Sigmoid colon (tissue), 7 donors: ENCODE data around the gene LHPP. TPM values are rescaled to one million over a fixed set of nuclear protein-coding genes. Genes with fewer than 3 reads are reported as not detected.

Experiments used
- DNase-seq: peaks from one replicate; pipeline ENCODE4 v3.0.0-alpha.2; 2019
- H3K27ac ChIP-seq, 4 donors: fragments of 200-600 bp; sonication (generic); one replicate each; pipeline ENCODE4 v1.5.1; 2016 to 2019; ENCODE audit warnings: mild to moderate bottlenecking in 1 of 4
- H3K27me3 ChIP-seq, 3 donors: fragments of 200-600 bp; sonication (generic); one replicate each; pipeline ENCODE4 v1.5.1; 2019; ENCODE audit warnings: mild to moderate bottlenecking in 1 of 3
- H3K36me3 ChIP-seq, 4 donors: fragments of 200-600 bp; sonication (generic); one replicate each; pipeline ENCODE4 v1.5.1; 2016 to 2019
- H3K4me1 ChIP-seq, 4 donors: fragments of 200-600 bp; sonication (generic); one replicate each; pipeline ENCODE4 v1.5.1; 2017 to 2019
- H3K4me3 ChIP-seq, 4 donors: fragments of 200-600 bp; sonication (generic); one replicate each; pipeline ENCODE4 v1.5.1; 2017 to 2019; ENCODE audit warnings: mild to moderate bottlenecking in 2 of 4, moderate library complexity in 1 of 4
- H3K9me3 ChIP-seq, 4 donors: fragments of 200-600 bp in 3 of 4; sonication (generic) in 3 of 4; one replicate each; pipeline versions ENCODE4 v1.5.1 to v1.6.1; 2013 to 2019
- CTCF ChIP-seq, 4 experiments: fragments of 450-650 bp in 3 of 4; fragments of 200-600 bp in 1 of 4; IDR thresholded peaks; one replicate each; pipeline ENCODE4 v1.5.1; 2016 to 2019; ENCODE audit warnings: antibody characterized with exemption in 4 of 4, mild to moderate bottlenecking in 3 of 4, moderate library complexity in 2 of 4
- EP300 ChIP-seq, 4 donors: sonication (generic); formaldehyde crosslinking; IDR thresholded peaks; one replicate each; pipeline ENCODE4 v1.6.1; 2017; ENCODE audit warnings: antibody characterized with exemption in 4 of 4
- POLR2A ChIP-seq, 2 donors: fragments of 450-650 bp; IDR thresholded peaks; one replicate each; pipeline ENCODE4 v1.6.1; 2016; ENCODE audit warnings: antibody characterized with exemption in 2 of 2, mild to moderate bottlenecking in 2 of 2, moderate library complexity in 2 of 2
- POLR2AphosphoS5 ChIP-seq, 4 donors: sonication (generic); formaldehyde crosslinking; IDR thresholded peaks; one replicate each; pipeline ENCODE4 v1.6.1; 2017; ENCODE audit warnings: antibody characterized with exemption in 4 of 4
- WGBS, 2 donors: extraction: QIAGEN DNeasy Blood & Tissue Kit; methylation state at CpG; one replicate each; pipeline ENCODE4 v1.1.7; 2013; 5-methylcytosine and 5-hydroxymethylcytosine counted together
- intact Hi-C: fragments of 100-400 bp; cut with DNase I; formaldehyde crosslinking; loops from one replicate; pipeline ENCODE4 v1.15.1; 2023
- polyA plus RNA-seq, 3 donors: library from polyadenylated mRNA; stranded (reverse); fragments of 200-250 nt; gene quantifications; one replicate each; pipeline ENCODE4 v1.2.3, GENCODE V29; 2013
- total RNA-seq, 4 donors: library from RNA; depleted of rRNA; stranded (reverse); fragments of >200 nt; gene quantifications; one replicate each; pipeline ENCODE4 v1.1.0, GENCODE V29; 2016
- donor health status: healthy with polysubstance abuse.
- donor health status: Bipolar disorder and iron deficiency.
- donor health status: healthy.

LHPP gene
- total and polyA plus RNA-seq, 7 donors, result 17.1 to 35.7 (median 20.6) TPM

- no peak for TF ChIP-seq EP300 (IDR thresholded peaks at IDR 0.05)
- no peak for TF ChIP-seq POLR2AphosphoS5 (IDR thresholded peaks at IDR 0.05)
- TF ChIP-seq POLR2A (IDR thresholded peaks at IDR 0.05), result no peak
- no peak for TF ChIP-seq CTCF (IDR thresholded peaks at IDR 0.05)
- peak; percentile 30 for DNase-seq
- no peaks in the 10 kb centered on the region for H3K4me1 ChIP-seq
- WGBS, 2 donors, result 90 to 91% methylated on average over 31 of the region's 31 CpGs
- intact Hi-C loops, result no loop called here
- no peak overlapping the region for H3K4me3 ChIP-seq
- H3K27ac ChIP-seq, result no peak overlapping the region
- no peaks in the 10 kb centered on the region for H3K9me3 ChIP-seq
- H3K36me3 ChIP-seq, result no peaks in the 10 kb centered on the region
- H3K27me3 ChIP-seq, result no peaks in the 10 kb centered on the region
Observed at GRCh38 chr10:124573726-124574455, 112.3 kb downstream of the LHPP start.

- WGBS, 2 donors, result 95% methylated on average over 14 of the region's 14 CpGs
- no peaks in the 10 kb centered on the region for H3K27me3 ChIP-seq
- no peaks in the 10 kb centered on the region for H3K36me3 ChIP-seq
- no peaks in the 10 kb centered on the region for H3K4me1 ChIP-seq
- no peak for TF ChIP-seq EP300 (IDR thresholded peaks at IDR 0.05)
- no peak overlapping the region for H3K27ac ChIP-seq
- DNase-seq, result no peak
- H3K9me3 ChIP-seq, result no peaks in the 10 kb centered on the region
- intact Hi-C loops, result no loop called here
- no peak overlapping the region for H3K4me3 ChIP-seq
Observed at GRCh38 chr10:124574456-124575070, 112.9 kb downstream of the LHPP start.

GRCh38 chr10:124575107-124576035 is 113.7 kb downstream of the LHPP start:
- no peaks in the 10 kb centered on the region for H3K4me1 ChIP-seq
- no peaks in the 10 kb centered on the region for H3K27me3 ChIP-seq
- no peak overlapping the region for H3K27ac ChIP-seq
- DNase-seq, result peak; percentile 49
- no peak overlapping the region for H3K4me3 ChIP-seq
- no peaks in the 10 kb centered on the region for H3K9me3 ChIP-seq
- H3K36me3 ChIP-seq, result no peaks in the 10 kb centered on the region
- intact Hi-C loops, result no loop called here
- whole genome bisulfite sequencing, 2 donors, result 89 to 90% methylated on average over 22 of the region's 22 CpGs
- no peak for TF ChIP-seq EP300 (IDR thresholded peaks at IDR 0.05)
- no peak for TF ChIP-seq CTCF (IDR thresholded peaks at IDR 0.05)
- TF ChIP-seq POLR2A (IDR thresholded peaks at IDR 0.05), result no peak
- TF ChIP-seq POLR2AphosphoS5 (IDR thresholded peaks at IDR 0.05), result no peak

GRCh38 chr10:124576526-124577420 is 115.2 kb downstream of the LHPP start:
- Histone ChIP-seq H3K4me3 (no peak overlapping the region), H3K9me3 (no peaks in the 10 kb centered on the region), H3K27me3 (no peaks in the 10 kb centered on the region), H3K36me3 (no peaks in the 10 kb centered on the region), H3K4me1 (no peaks in the 10 kb centered on the region), H3K27ac (no peak overlapping the region)
- TF ChIP-seq EP300 (IDR thresholded peaks at IDR 0.05) (no peak), POLR2AphosphoS5 (IDR thresholded peaks at IDR 0.05) (no peak), CTCF (IDR thresholded peaks at IDR 0.05) (no peak), POLR2A (IDR thresholded peaks at IDR 0.05) (no peak)
- intact Hi-C loops, result no loop called here
- 78 to 87% methylated on average over 20 of the region's 20 CpGs for WGBS, 2 donors
- peak; percentile 43 for DNase-seq
